ENCODE measurements around the gene GDF9. TPM values are rescaled to one million over a fixed set of nuclear protein-coding genes. Genes with fewer than 3 reads are reported as not detected.

Gene GDF9
- total and polyA plus RNA-seq, 5 donors from 2014 or later, result 0.11 to 0.35 (median 0.24) TPM; not detected in 1

DNA sequence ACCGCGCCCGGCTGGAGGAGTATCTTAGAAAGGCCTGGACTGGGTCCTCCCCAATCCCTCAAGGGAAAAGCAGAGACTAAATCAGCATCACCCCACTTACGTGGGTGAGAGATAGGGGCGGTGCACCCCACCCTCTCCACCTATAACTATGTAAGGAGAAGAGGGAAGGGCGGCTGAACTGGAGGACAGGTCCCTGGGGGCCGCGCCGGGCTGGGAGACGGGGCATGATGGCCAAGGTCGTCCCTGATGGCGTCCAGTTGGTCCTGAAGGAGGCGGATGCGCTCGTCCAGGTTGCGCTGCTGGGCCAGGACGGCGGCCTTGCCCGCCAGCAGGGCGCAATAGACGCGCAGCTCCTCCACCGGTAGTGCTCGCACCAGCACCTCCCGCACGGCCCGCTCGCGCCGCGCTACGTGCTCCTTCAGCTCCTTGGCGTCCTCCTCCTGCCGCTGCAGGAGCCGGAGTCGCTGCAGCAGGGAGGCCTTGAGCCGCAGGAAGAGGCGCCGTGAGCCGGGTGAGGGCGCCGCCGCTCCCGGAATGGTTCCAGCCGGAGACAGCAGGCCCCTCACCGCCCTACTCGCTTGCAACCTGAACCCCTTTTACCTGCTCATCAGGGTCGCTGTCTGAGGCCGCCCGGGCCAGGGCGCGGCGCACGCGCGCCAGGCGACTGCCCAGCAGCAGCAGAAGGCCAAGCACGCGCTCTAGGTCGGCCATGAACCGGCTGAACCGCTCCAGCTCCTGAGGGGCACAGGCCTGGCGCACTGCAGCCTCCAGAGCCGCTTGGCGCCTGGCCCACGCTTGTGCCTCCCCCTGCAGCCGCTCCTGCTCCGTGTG, 43.4 kb downstream of the GDF9 start:
- peaks cover 0 to 5% (median 0%) of the 10 kb centered on the region in 7 donors for H3K9me3 Mint-ChIP-seq
- no peaks in the 10 kb centered on the region for H3K9me3 ChIP-seq (ENCODE audit: control insufficient read depth in 2 of 2, low read length in 2 of 2)
- no peak overlapping the region for H3K27ac Mint-ChIP-seq
- H3K4me3 ChIP-seq (ENCODE audit: low read depth, low read length), result no peak overlapping the region
- DNase-seq (no peak), ATAC-seq (ENCODE audit: low read depth in 2 of 2) (peak in 1 of 2 donors; percentile 21)
- H3K36me3 Mint-ChIP-seq, result no peaks in the 10 kb centered on the region
- H3K4me1 Mint-ChIP-seq, result peaks cover 0 to 20% (median 7%) of the 10 kb centered on the region in 4 donors
- H3K4me3 Mint-ChIP-seq, result no peak overlapping the region
- H3K36me3 ChIP-seq (ENCODE audit: control insufficient read depth, insufficient read depth, low read length), result no peaks in the 10 kb centered on the region
- peaks cover 79% of the 10 kb centered on the region for H3K27me3 Mint-ChIP-seq
- H3K27me3 ChIP-seq (ENCODE audit: control insufficient read depth, insufficient read depth, low read length), result peaks cover 18% of the 10 kb centered on the region
- H3K27ac ChIP-seq (ENCODE audit: insufficient read depth, low read length, poor library complexity, severe bottlenecking), result no peak overlapping the region
- H3K4me1 ChIP-seq (ENCODE audit: control insufficient read depth, insufficient read depth, low read length, poor library complexity, severe bottlenecking), result peaks cover 15% of the 10 kb centered on the region

DNA sequence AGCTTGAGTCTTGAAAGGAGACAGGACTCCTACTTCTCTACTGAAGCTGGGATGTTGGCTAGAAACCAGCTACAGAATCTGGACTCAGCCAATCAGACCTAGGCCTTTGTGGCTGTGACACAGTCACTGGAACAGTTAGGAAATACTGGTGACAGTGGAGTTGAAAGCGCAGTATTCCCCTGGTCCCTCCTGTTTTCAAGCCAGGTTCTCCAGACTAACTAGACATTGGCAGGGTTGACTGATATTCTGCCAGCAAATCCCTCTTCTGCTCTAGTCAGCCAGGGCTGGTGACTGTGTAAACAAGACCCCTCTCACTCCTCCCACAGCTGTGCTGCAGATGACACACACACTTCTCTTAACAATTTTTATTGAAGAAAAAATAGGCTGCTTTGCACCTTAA, 44.5 kb downstream of the GDF9 start:
- no peak overlapping the region for H3K27ac ChIP-seq (ENCODE audit: insufficient read depth, low read length, poor library complexity, severe bottlenecking)
- H3K9me3 ChIP-seq (ENCODE audit: control insufficient read depth in 2 of 2, low read length in 2 of 2), result no peaks in the 10 kb centered on the region
- H3K27me3 ChIP-seq (ENCODE audit: control insufficient read depth, insufficient read depth, low read length), result peaks cover 15% of the 10 kb centered on the region
- H3K4me3 ChIP-seq (ENCODE audit: low read depth, low read length), result no peak overlapping the region
- no peak for ATAC-seq (ENCODE audit: low read depth in 2 of 2)
- H3K36me3 Mint-ChIP-seq, result no peaks in the 10 kb centered on the region
- H3K36me3 ChIP-seq (ENCODE audit: control insufficient read depth, insufficient read depth, low read length), result no peaks in the 10 kb centered on the region
- peaks cover 78% of the 10 kb centered on the region for H3K27me3 Mint-ChIP-seq
- peak overlapping the region in 1 of 4 donors; percentile 82 for H3K4me3 Mint-ChIP-seq
- DNase-seq, result no peak
- H3K9me3 Mint-ChIP-seq, result peaks cover 0 to 5% (median 0%) of the 10 kb centered on the region in 7 donors
- H3K27ac Mint-ChIP-seq, result no peak overlapping the region
- H3K4me1 ChIP-seq (ENCODE audit: control insufficient read depth, insufficient read depth, low read length, poor library complexity, severe bottlenecking), result peaks cover 15% of the 10 kb centered on the region
- peaks cover 0 to 20% (median 7%) of the 10 kb centered on the region in 4 donors for H3K4me1 Mint-ChIP-seq

- Histone ChIP-seq H3K9me3 (ENCODE audit: control insufficient read depth in 2 of 2, low read length in 2 of 2) (no peaks in the 10 kb centered on the region), H3K27me3 (ENCODE audit: control insufficient read depth, insufficient read depth, low read length) (peaks cover 11% of the 10 kb centered on the region), H3K4me3 (ENCODE audit: low read depth, low read length) (no peak overlapping the region), H3K27ac (ENCODE audit: insufficient read depth, low read length, poor library complexity, severe bottlenecking) (no peak overlapping the region), H3K4me1 (ENCODE audit: control insufficient read depth, insufficient read depth, low read length, poor library complexity, severe bottlenecking) (peaks cover 15% of the 10 kb centered on the region), H3K36me3 (ENCODE audit: control insufficient read depth, insufficient read depth, low read length) (no peaks in the 10 kb centered on the region)
- no peak overlapping the region for H3K4me3 Mint-ChIP-seq
- H3K36me3 Mint-ChIP-seq, result no peaks in the 10 kb centered on the region
- peaks cover 78% of the 10 kb centered on the region for H3K27me3 Mint-ChIP-seq
- no peak for ATAC-seq (ENCODE audit: low read depth in 2 of 2)
- H3K9me3 Mint-ChIP-seq, result peaks cover 0 to 5% (median 0%) of the 10 kb centered on the region in 7 donors
- H3K4me1 Mint-ChIP-seq, result peaks cover 0 to 20% (median 7%) of the 10 kb centered on the region in 4 donors
- H3K27ac Mint-ChIP-seq, result no peak overlapping the region
- no peak for DNase-seq
Measured at GRCh38 chr5:132821350-132821749, 44.9 kb downstream of the GDF9 start.

DNA sequence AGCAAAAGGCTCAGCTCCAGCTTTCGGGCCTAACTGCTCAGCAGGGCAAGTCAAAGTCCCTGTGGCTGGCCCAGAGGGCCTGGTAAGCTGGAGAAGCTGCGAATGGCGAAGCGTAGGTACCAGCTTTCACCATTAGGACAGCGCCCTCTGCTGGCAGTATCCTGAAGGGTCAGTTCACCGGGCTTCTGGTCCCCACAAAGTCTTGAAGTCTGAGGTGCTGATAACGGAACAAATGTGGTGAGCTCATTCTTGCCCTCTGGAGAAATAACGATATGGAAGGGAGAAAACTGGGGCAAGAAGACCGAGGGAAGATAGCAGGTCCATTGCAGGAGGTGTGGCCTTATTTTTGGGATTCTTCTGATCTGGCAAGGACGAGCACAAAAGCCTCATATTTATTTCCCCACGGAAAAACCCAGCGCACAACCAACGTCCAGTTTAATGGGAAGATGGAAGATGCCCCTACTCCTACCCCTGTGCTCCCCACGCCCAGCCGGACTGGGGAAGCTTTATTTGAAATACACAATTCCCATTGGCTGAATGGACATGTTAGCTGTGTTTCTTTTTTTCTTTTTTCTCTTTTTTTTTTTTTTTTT, 46.0 kb downstream of the GDF9 start:
- H3K36me3 ChIP-seq (ENCODE audit: control insufficient read depth, insufficient read depth, low read length), result no peaks in the 10 kb centered on the region
- Mint-ChIP-seq H3K27me3 (peaks cover 84% of the 10 kb centered on the region), H3K4me3 (peak overlapping the region; percentile 33 to 72 (median 63)), H3K27ac (no peak overlapping the region), H3K9me3 (peaks cover 0 to 5% (median 0%) of the 10 kb centered on the region in 7 donors), H3K4me1 (peaks cover 0 to 14% (median 9%) of the 10 kb centered on the region in 4 donors), H3K36me3 (no peaks in the 10 kb centered on the region)
- peaks cover 6% of the 10 kb centered on the region for H3K4me1 ChIP-seq (ENCODE audit: control insufficient read depth, insufficient read depth, low read length, poor library complexity, severe bottlenecking)
- ATAC-seq (ENCODE audit: low read depth in 2 of 2), result peak; percentile 76 to 84
- DNase-seq, result peak; percentile 71 to 88 (median 78)
- H3K27me3 ChIP-seq (ENCODE audit: control insufficient read depth, insufficient read depth, low read length), result peaks cover 8% of the 10 kb centered on the region
- H3K9me3 ChIP-seq (ENCODE audit: control insufficient read depth in 2 of 2, low read length in 2 of 2), result no peaks in the 10 kb centered on the region
- no peak overlapping the region for H3K4me3 ChIP-seq (ENCODE audit: low read depth, low read length)
- H3K27ac ChIP-seq (ENCODE audit: insufficient read depth, low read length, poor library complexity, severe bottlenecking), result no peak overlapping the region

DNA sequence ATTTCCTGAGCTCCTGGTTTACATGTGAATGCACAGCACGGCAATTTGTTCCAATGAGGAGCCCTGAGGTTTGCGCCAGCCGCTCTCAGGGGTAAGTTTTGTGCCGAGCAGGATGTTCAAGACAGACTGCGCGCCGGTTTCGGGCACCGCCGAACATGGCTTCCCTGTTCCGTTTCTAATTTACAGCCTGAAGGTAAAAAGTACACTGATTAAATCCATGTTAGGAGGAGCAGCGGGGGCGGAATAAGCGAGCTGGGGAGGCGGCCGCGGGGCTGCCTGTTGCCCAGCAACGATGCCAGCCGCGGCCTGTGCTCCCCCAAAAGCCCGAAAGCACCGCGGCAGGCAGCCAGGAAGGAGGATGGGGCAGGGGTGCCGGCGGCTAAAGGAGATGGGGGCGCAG, 46.8 kb downstream of the GDF9 start:
- peaks cover 80% of the 10 kb centered on the region for H3K27me3 Mint-ChIP-seq
- Histone ChIP-seq H3K9me3 (ENCODE audit: control insufficient read depth in 2 of 2, low read length in 2 of 2) (no peaks in the 10 kb centered on the region), H3K4me3 (ENCODE audit: low read depth, low read length) (no peak overlapping the region), H3K4me1 (ENCODE audit: control insufficient read depth, insufficient read depth, low read length, poor library complexity, severe bottlenecking) (peaks cover 5% of the 10 kb centered on the region), H3K27me3 (ENCODE audit: control insufficient read depth, insufficient read depth, low read length) (peaks cover 4% of the 10 kb centered on the region), H3K27ac (ENCODE audit: insufficient read depth, low read length, poor library complexity, severe bottlenecking) (no peak overlapping the region), H3K36me3 (ENCODE audit: control insufficient read depth, insufficient read depth, low read length) (no peaks in the 10 kb centered on the region)
- H3K36me3 Mint-ChIP-seq, result no peaks in the 10 kb centered on the region
- peaks cover 0 to 5% (median 0%) of the 10 kb centered on the region in 7 donors for H3K9me3 Mint-ChIP-seq
- H3K4me3 Mint-ChIP-seq, result peak overlapping the region; percentile 57 to 84 (median 72)
- H3K4me1 Mint-ChIP-seq, result peaks cover 0 to 16% (median 11%) of the 10 kb centered on the region in 4 donors
- H3K27ac Mint-ChIP-seq, result no peak overlapping the region
- no peak for DNase-seq
- ATAC-seq (ENCODE audit: low read depth in 2 of 2), result no peak

- Mint-ChIP-seq H3K36me3 (no peaks in the 10 kb centered on the region), H3K27me3 (peaks cover 80% of the 10 kb centered on the region), H3K9me3 (peaks cover 0 to 6% (median 0%) of the 10 kb centered on the region in 7 donors)
Measured at GRCh38 chr5:132817011-132817410, 49.3 kb downstream of the GDF9 start.

DNA sequence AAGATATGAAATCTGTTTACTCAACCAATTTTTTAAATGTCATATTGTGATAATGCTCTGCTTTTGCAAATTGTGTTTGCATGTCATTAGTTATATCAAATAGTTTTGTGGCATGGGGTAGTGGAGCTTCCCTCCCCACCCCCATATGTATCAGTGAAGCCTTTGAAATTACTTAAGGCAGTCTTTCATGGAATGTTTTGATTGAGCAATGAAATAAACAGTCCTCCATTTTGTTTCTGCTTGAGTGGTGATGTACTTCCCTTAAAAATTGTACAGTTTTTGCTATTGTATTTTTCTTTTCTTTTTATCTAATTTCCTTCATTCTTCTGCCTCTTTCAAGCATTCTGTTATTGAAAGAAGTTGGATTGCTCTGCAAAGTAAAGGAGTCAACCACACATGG, 49.7 kb downstream of the GDF9 start:
- H3K4me1 Mint-ChIP-seq, result peaks cover 7 to 26% (median 17%) of the 10 kb centered on the region in 4 donors
- peaks cover 0 to 5% (median 0%) of the 10 kb centered on the region in 7 donors for H3K9me3 Mint-ChIP-seq
- Histone ChIP-seq H3K9me3 (ENCODE audit: control insufficient read depth in 2 of 2, low read length in 2 of 2) (no peaks in the 10 kb centered on the region), H3K36me3 (ENCODE audit: control insufficient read depth, insufficient read depth, low read length) (no peaks in the 10 kb centered on the region), H3K4me3 (ENCODE audit: low read depth, low read length) (no peak overlapping the region), H3K27me3 (ENCODE audit: control insufficient read depth, insufficient read depth, low read length) (peaks cover 11% of the 10 kb centered on the region), H3K27ac (ENCODE audit: insufficient read depth, low read length, poor library complexity, severe bottlenecking) (no peak overlapping the region), H3K4me1 (ENCODE audit: control insufficient read depth, insufficient read depth, low read length, poor library complexity, severe bottlenecking) (peaks cover 16% of the 10 kb centered on the region)
- no peak overlapping the region for H3K27ac Mint-ChIP-seq
- DNase-seq (no peak), ATAC-seq (ENCODE audit: low read depth in 2 of 2) (no peak)
- H3K4me3 Mint-ChIP-seq, result no peak overlapping the region
- H3K36me3 Mint-ChIP-seq, result no peaks in the 10 kb centered on the region
- H3K27me3 Mint-ChIP-seq, result peaks cover 80% of the 10 kb centered on the region

More at GRCh38 chr5:132817011-132817410, 49.3 kb downstream of the GDF9 start:
- Histone ChIP-seq H3K27me3 (ENCODE audit: control insufficient read depth, insufficient read depth, low read length) (peaks cover 8% of the 10 kb centered on the region), H3K27ac (ENCODE audit: insufficient read depth, low read length, poor library complexity, severe bottlenecking) (no peak overlapping the region), H3K9me3 (ENCODE audit: control insufficient read depth in 2 of 2, low read length in 2 of 2) (no peaks in the 10 kb centered on the region), H3K4me3 (ENCODE audit: low read depth, low read length) (no peak overlapping the region), H3K4me1 (ENCODE audit: control insufficient read depth, insufficient read depth, low read length, poor library complexity, severe bottlenecking) (peaks cover 16% of the 10 kb centered on the region), H3K36me3 (ENCODE audit: control insufficient read depth, insufficient read depth, low read length) (no peaks in the 10 kb centered on the region)
- DNase-seq (no peak), ATAC-seq (ENCODE audit: low read depth in 2 of 2) (no peak)
- H3K4me1 Mint-ChIP-seq, result peaks cover 7 to 26% (median 17%) of the 10 kb centered on the region in 4 donors
- peak overlapping the region in 1 of 4 donors; percentile 36 for H3K4me3 Mint-ChIP-seq
- H3K27ac Mint-ChIP-seq, result no peak overlapping the region
